AG09309 (cell line): Measurements from ENCODE around the gene CDC42BPA.

ENCODE experiments used
- DNase-seq: peaks from one replicate; pipeline ENCODE4 v3.0.0-alpha.2; 2010; ENCODE audit warnings: low read depth
- H3K4me3 ChIP-seq: 2 replicates; pipeline ENCODE4 v1.5.1; 2011; ENCODE audit warnings: mild to moderate bottlenecking, low read depth, low read length, moderate library complexity; ENCODE audit not compliant: control insufficient read depth
- TF ChIP-seq, protein P1 (sequence below): IDR thresholded peaks from 2 replicates; pipeline ENCODE4 v1.5.1; 2011; ENCODE audit warnings: mild to moderate bottlenecking, low read depth, low read length, inconsistent platforms; ENCODE audit not compliant: insufficient read depth, control insufficient read depth; ENCODE audit errors: missing control alignments

Gene CDC42BPA

DNA sequence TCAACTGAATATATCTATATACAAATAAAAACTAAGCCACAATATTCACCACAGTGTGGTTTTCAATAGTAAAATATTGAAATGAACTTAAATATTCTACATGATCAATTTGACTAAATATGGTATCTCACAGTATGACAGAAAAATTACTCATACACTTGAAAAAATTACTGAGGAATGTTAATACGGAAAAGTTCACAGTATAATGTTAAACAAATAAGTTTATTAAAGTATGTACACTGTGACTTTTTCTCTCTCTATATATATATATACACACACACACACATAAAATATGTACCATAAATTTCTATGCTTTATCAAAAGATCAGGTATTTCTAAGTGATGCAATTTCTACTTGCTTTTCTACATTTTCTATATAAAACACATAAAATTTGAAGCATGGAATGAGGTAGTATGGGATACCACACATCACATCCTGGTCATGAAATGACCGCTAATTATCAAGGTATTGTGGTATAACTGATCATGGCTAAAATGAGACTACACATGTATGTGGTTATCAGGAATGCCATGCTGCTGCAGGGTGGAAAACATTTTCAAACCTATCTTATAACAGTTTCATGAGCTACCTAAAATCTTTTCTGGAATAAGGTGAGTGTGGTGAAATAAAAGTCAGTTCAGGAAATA is 102.3 kb downstream of the CDC42BPA start:
- TF ChIP-seq, protein P1, sequence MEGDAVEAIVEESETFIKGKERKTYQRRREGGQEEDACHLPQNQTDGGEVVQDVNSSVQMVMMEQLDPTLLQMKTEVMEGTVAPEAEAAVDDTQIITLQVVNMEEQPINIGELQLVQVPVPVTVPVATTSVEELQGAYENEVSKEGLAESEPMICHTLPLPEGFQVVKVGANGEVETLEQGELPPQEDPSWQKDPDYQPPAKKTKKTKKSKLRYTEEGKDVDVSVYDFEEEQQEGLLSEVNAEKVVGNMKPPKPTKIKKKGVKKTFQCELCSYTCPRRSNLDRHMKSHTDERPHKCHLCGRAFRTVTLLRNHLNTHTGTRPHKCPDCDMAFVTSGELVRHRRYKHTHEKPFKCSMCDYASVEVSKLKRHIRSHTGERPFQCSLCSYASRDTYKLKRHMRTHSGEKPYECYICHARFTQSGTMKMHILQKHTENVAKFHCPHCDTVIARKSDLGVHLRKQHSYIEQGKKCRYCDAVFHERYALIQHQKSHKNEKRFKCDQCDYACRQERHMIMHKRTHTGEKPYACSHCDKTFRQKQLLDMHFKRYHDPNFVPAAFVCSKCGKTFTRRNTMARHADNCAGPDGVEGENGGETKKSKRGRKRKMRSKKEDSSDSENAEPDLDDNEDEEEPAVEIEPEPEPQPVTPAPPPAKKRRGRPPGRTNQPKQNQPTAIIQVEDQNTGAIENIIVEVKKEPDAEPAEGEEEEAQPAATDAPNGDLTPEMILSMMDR = no peak
- no peak for DNase-seq
- H3K4me3 ChIP-seq = no peak overlapping the region

DNA sequence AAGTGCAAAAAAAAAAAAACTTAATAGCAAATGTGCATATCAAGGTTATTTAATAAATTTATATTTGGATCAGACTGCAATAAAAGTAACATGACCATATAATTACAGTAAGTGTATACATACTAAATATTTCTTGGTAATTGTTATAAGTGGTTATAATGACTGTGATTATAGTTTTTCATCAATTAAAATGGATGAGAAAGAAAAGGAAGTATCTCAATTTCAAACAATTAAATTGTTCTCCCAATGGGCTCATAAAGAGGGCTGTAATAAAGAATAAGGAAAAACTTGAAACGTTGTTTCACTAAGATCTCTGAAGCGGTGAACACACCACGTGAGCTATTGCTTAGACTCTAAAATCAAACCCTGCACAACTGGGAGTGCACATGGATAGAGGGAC is 104.1 kb downstream of the CDC42BPA start:
- no peak overlapping the region for H3K4me3 ChIP-seq
- no peak for DNase-seq
- TF ChIP-seq, protein P1 = no peak

DNA sequence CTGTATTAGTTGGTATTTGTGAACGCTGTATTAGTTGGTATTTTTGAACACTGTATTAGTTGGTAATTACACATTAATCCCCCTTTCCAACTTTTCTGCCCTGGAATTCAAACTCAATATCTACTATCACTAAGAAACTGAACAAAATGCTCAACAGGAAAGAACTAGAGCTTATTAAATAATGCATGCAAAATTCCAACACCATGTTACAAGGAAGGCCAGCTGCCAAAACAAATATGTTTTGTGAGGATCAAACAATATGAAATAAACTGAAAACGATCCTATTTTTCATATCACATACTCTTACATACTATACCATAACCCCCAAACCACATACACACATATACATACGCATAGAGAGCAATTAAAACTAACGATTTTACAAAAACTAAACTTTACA is 104.9 kb downstream of the CDC42BPA start:
- DNase-seq = no peak
- TF ChIP-seq, protein P1 = no peak
- no peak overlapping the region for H3K4me3 ChIP-seq

DNA sequence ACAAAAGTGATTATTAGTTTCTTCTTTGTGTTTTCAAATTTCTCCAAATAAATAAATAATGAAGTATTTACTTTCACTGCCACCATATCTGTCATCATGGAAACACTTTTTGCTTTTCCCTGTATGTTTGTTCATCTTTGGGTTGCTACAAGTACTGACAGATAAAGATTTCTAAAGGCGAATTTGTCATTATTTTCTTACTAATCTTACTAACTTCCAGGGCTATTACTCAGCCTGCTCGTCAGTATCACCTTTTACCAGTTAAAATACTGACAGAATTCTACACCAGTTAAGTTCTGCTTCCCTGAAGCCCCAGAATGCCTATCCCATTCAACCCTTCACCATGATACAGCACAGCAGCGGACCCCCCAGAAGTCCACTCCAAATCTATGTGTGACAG is 106.1 kb downstream of the CDC42BPA start:
- TF ChIP-seq, protein P1 = no peak
- no peak overlapping the region for H3K4me3 ChIP-seq
- no peak for DNase-seq

GRCh38 chr1:227210604-227211003 is 107.7 kb downstream of the CDC42BPA start:
- no peak overlapping the region for H3K4me3 ChIP-seq
- no peak for DNase-seq

DNA sequence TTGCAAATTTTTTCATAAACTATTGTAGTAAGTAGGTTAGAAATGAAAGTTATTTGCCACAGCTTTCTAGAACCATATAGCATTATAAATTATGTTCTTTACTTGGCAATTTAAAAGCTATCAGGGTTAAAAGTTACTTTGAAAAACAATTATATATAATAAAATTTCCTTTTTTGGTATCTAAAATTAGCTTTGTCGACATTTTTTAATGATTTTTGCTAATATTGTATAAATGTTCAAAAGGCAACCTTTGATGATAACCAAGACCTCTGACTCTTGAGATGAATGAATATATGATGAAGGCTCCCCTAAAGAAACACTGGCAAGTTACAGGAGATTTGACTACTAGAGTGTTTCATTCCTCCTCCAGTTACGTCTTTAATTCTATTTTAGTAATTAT is 121.2 kb downstream of the CDC42BPA start:
- DNase-seq = no peak
- TF ChIP-seq, protein P1 = no peak

More at GRCh38 chr1:227210604-227211003, 107.7 kb downstream of the CDC42BPA start:
- TF ChIP-seq, protein P1 = no peak

More for the DNA sequence above, 121.2 kb downstream of the CDC42BPA start:
- no peak overlapping the region for H3K4me3 ChIP-seq
